GM23248 (cell line): ENCODE measurements around the gene CTNNA2. TPM values are rescaled to one million over a fixed set of nuclear protein-coding genes. Genes with fewer than 3 reads are reported as not detected.

Experiments
- DNase-seq: peaks from one replicate; pipeline ENCODE4 v3.0.0-alpha.2; 2015
- H2AFZ ChIP-seq: fragments of 200-600 bp; sonication (generic); 2 replicates; pipeline ENCODE4 v1.6.1; 2016; ENCODE audit warnings: antibody characterized with exemption
- H3F3A ChIP-seq: fragments of 200-600 bp; sonication (generic); 2 replicates; pipeline ENCODE4 v1.6.1; 2016; ENCODE audit warnings: mild to moderate bottlenecking, antibody characterized with exemption, mixed run types; ENCODE audit not compliant: insufficient read depth
- H3K27ac ChIP-seq: fragments of 200-600 bp; sonication (generic); 2 replicates; pipeline ENCODE4 v1.5.1; 2016; ENCODE audit warnings: mild to moderate bottlenecking
- H3K27me3 ChIP-seq: fragments of 200-600 bp; sonication (generic); replicated peaks from 2 replicates; pipeline ENCODE4 v1.6.1; 2016; ENCODE audit warnings: mild to moderate bottlenecking; ENCODE audit not compliant: insufficient read depth
- H3K36me3 ChIP-seq: fragments of 200-600 bp; sonication (generic); 2 replicates; pipeline ENCODE4 v1.6.1; 2016; ENCODE audit warnings: low read depth, mild to moderate bottlenecking
- H3K4me1 ChIP-seq: fragments of 200-600 bp; sonication (generic); 2 replicates; pipeline ENCODE4 v1.6.1; 2016; ENCODE audit warnings: mild to moderate bottlenecking; ENCODE audit not compliant: insufficient read depth
- H3K4me2 ChIP-seq: fragments of 200-600 bp; sonication (generic); one replicate; pipeline ENCODE4 v1.6.1; 2016; ENCODE audit warnings: mild to moderate bottlenecking; ENCODE audit not compliant: unreplicated experiment
- H3K4me3 ChIP-seq: fragments of 200-600 bp; sonication (generic); 2 replicates; pipeline ENCODE4 v1.5.1; 2016; ENCODE audit warnings: mild to moderate bottlenecking
- H3K79me2 ChIP-seq: fragments of 200-600 bp; sonication (generic); 2 replicates; pipeline ENCODE4 v1.6.1; 2016; ENCODE audit warnings: mild to moderate bottlenecking; ENCODE audit not compliant: insufficient read depth
- H3K9ac ChIP-seq: fragments of 200-600 bp; sonication (generic); 2 replicates; pipeline ENCODE4 v1.6.1; 2016; ENCODE audit warnings: mild to moderate bottlenecking
- H3K9me2 ChIP-seq: fragments of 200-600 bp; sonication (generic); 2 replicates; pipeline ENCODE4 v1.6.1; 2016; ENCODE audit warnings: mixed run types, mild to moderate bottlenecking, moderate library complexity; ENCODE audit not compliant: insufficient read depth
- H3K9me3 ChIP-seq: fragments of 200-600 bp; sonication (generic); one replicate; pipeline ENCODE4 v1.6.1; 2017; ENCODE audit warnings: low read depth
- H4K20me1 ChIP-seq: fragments of 200-600 bp; sonication (generic); 2 replicates; pipeline ENCODE4 v1.6.0; 2016; ENCODE audit not compliant: insufficient read depth
- EZH2 ChIP-seq: fragments of 200-600 bp; sonication (generic); IDR thresholded peaks from 2 replicates; pipeline ENCODE4 v1.6.1; 2018; ENCODE audit warnings: antibody characterized with exemption, mild to moderate bottlenecking; ENCODE audit not compliant: insufficient read depth, poor library complexity, severe bottlenecking
- EZH2phosphoT487 ChIP-seq: fragments of 200-600 bp; sonication (generic); IDR thresholded peaks from 2 replicates; pipeline ENCODE4 v1.6.1; 2018; ENCODE audit warnings: antibody characterized with exemption, moderate library complexity, mild to moderate bottlenecking, low read depth; ENCODE audit not compliant: insufficient read depth
- WGBS, 2 experiments: methylation state at CpG; one replicate each; pipeline ENCODE4 v1.1.6; 2015 to 2017; ENCODE audit warnings: low lambda C conversion rate in 2 of 2, low coverage in 1 of 2; ENCODE audit errors: missing lambda C conversion rate in 2 of 2; 5-methylcytosine and 5-hydroxymethylcytosine counted together
- in situ Hi-C: fragments of 300-500 bp; cut with MboI; formaldehyde crosslinking; loops from 2 replicates; pipeline ENCODE4 v1.15.0; 2020
- polyA plus RNA-seq: library from polyadenylated mRNA; unstranded; fragments of >200 nt; fragmentation: Nextera tagmentation; extraction: Ambion mirVana; gene quantifications from 2 replicates; pipeline ENCODE4 v1.2.1, GENCODE V29; 2016
- total RNA-seq: library from RNA; depleted of rRNA; stranded (reverse); fragments of >200 nt; shearing (Covaris generic); gene quantifications from 2 replicates; pipeline ENCODE4 v1.2.3, GENCODE V29; 2014

The CTNNA2 gene
- total and polyA plus RNA-seq, 2 experiments from 2014 or later: not detected

DNA sequence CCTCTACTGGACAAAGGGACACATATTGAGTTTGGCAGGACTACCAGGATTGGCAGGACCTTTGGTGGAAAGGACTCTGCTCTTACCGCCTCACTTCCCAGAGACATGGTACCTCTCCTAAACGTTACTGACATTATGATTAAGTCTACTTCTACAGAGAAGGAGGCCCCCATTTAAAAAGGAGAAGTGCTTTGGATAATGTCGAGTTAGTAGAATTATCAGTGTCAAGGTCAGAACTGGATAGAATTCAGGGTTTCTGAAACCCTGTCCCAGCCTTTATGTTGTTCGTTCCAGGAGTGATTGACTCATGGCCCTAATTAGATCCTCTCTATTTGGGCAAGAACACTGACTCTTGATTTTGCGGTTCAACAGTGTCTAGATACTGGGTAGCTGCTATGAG lies 745.9 kb downstream of the CTNNA2 start:
- Histone ChIP-seq H3K9ac (no peak overlapping the region), H3K27me3 (no peaks in the 10 kb centered on the region; the same call in 1 of the 2 replicates), H4K20me1 (no peaks in the 10 kb centered on the region), H3K4me3 (no peak overlapping the region), H2AFZ (no peak overlapping the region), H3K36me3 (no peaks in the 10 kb centered on the region), H3K9me3 (no peaks in the 10 kb centered on the region), H3K4me1 (no peaks in the 10 kb centered on the region), H3K4me2 (no peak overlapping the region), H3K9me2 (no peaks in the 10 kb centered on the region), H3F3A (no peaks in the 10 kb centered on the region), H3K27ac (no peak overlapping the region), H3K79me2 (no peaks in the 10 kb centered on the region)
- DNase-seq: no peak
- no peak for TF ChIP-seq EZH2
- TF ChIP-seq EZH2phosphoT487: no peak
- 25 to 29% methylated on average over 5 of the region's 5 CpGs for WGBS, 2 experiments
- in situ Hi-C loops: no loop called here

DNA sequence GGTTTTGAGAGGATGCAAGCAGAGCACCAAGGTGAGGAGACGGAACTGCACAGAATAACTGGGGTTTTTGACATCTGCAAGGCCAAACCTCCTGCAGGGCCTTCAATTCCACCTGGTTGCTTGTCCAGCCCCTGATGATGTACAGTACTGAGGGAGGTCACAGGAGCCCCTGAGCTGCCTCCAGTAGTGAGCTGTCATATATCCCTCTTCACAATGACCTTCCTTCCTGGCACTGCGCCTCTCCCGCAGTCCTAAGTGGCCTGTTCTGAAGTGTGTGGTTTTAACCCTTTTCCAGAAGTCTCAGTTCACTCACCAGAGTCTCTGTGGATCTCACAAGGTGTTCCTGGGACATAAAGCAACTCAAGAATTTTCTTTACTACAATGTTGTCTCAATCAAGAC lies 746.4 kb downstream of the CTNNA2 start:
- Histone ChIP-seq H3F3A (no peaks in the 10 kb centered on the region), H3K9me2 (no peaks in the 10 kb centered on the region), H3K9me3 (no peaks in the 10 kb centered on the region), H4K20me1 (no peaks in the 10 kb centered on the region), H2AFZ (no peak overlapping the region), H3K79me2 (no peaks in the 10 kb centered on the region), H3K4me3 (no peak overlapping the region), H3K4me2 (no peak overlapping the region), H3K36me3 (no peaks in the 10 kb centered on the region), H3K27ac (no peak overlapping the region), H3K9ac (no peak overlapping the region), H3K4me1 (no peaks in the 10 kb centered on the region), H3K27me3 (no peaks in the 10 kb centered on the region; the same call in 1 of the 2 replicates)
- DNase-seq: no peak
- TF ChIP-seq EZH2: no peak
- no peak for TF ChIP-seq EZH2phosphoT487
- in situ Hi-C loops: no loop called here
- WGBS, 2 experiments: 43 to 47% methylated on average over 3 of the region's 3 CpGs

DNA sequence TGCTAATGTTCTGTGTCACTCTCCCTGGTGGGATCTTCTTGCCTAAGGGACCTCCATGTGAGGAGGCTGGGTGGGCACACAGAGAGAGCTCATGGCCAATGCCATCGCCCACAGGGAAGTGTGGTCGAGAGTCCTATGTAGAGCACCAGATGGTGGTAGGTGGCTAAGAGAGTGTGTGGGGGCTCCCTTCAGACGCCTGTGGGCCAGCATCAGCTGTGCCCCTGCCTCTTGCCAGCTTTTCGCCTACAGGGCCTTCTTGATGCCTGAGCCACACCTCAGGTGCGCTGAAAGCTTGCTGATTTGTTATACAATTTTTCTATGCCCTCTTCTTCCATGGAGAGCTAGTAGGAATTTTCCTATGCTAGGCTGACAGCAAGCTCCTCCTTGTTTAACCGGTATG lies 753.4 kb downstream of the CTNNA2 start:
- Histone ChIP-seq H3K4me2 (no peak overlapping the region), H3F3A (no peaks in the 10 kb centered on the region), H4K20me1 (no peaks in the 10 kb centered on the region), H3K9me3 (no peaks in the 10 kb centered on the region), H3K4me3 (no peak overlapping the region), H3K27ac (no peak overlapping the region), H3K4me1 (no peaks in the 10 kb centered on the region), H3K36me3 (no peaks in the 10 kb centered on the region), H3K27me3 (no peaks in the 10 kb centered on the region), H3K79me2 (no peaks in the 10 kb centered on the region), H3K9me2 (no peaks in the 10 kb centered on the region), H3K9ac (no peak overlapping the region), H2AFZ (no peak overlapping the region)
- in situ Hi-C loops: no loop called here
- 13 to 15% methylated on average over 6 of the region's 6 CpGs for WGBS, 2 experiments
- no peak for DNase-seq
- TF ChIP-seq EZH2phosphoT487: no peak
- no peak for TF ChIP-seq EZH2

GRCh38 chr2:80269806-80270205 lies 757.0 kb downstream of the CTNNA2 start:
- no peak for DNase-seq
- H3K27ac ChIP-seq: no peak overlapping the region
- H3K9me3 ChIP-seq: no peaks in the 10 kb centered on the region
- H4K20me1 ChIP-seq: no peaks in the 10 kb centered on the region
- H3K79me2 ChIP-seq: no peaks in the 10 kb centered on the region
- no peaks in the 10 kb centered on the region for H3F3A ChIP-seq
- no peaks in the 10 kb centered on the region for H3K9me2 ChIP-seq
- no peaks in the 10 kb centered on the region for H3K4me1 ChIP-seq
- no peak overlapping the region for H3K4me2 ChIP-seq
- in situ Hi-C loops: no loop called here
- H2AFZ ChIP-seq: no peak overlapping the region
- no peaks in the 10 kb centered on the region for H3K27me3 ChIP-seq
- no peak overlapping the region for H3K4me3 ChIP-seq
- WGBS, 2 experiments: 23% methylated on average over 5 of the region's 5 CpGs
- TF ChIP-seq EZH2: no peak
- no peaks in the 10 kb centered on the region for H3K36me3 ChIP-seq
- H3K9ac ChIP-seq: no peak overlapping the region

DNA sequence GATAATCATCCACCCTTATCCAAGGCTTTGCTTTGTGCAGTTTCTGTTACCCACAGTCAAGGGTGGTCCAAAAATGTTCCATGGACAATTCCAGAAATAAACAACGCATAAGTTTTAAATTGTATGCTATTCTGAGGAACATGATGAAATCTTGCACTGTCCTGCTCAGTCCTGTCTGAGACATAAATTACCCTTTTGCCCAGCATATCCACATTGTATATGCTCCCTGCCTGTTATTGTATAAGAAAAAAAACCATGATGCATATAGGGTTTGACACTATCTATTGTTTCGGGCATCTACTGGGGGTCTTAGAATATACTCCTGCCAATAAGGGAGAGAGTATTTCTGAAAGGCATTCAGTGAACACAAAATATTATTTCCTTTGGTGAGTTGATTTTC lies 767.7 kb downstream of the CTNNA2 start:
- in situ Hi-C loops: no loop called here
- Histone ChIP-seq H2AFZ (no peak overlapping the region), H3K9me3 (no peaks in the 10 kb centered on the region), H3K27me3 (no peaks in the 10 kb centered on the region), H3K4me3 (no peak overlapping the region), H3K36me3 (no peaks in the 10 kb centered on the region), H3K27ac (no peak overlapping the region), H4K20me1 (no peaks in the 10 kb centered on the region), H3K9ac (no peak overlapping the region), H3K9me2 (no peaks in the 10 kb centered on the region), H3K4me1 (no peaks in the 10 kb centered on the region), H3F3A (no peaks in the 10 kb centered on the region), H3K79me2 (no peaks in the 10 kb centered on the region), H3K4me2 (no peak overlapping the region)
- WGBS, 2 experiments: 30 to 34% methylated on average over 2 of the region's 2 CpGs
- no peak for TF ChIP-seq EZH2
- TF ChIP-seq EZH2phosphoT487: no peak
- no peak for DNase-seq
